Measurements from ENCODE around the gene NOP9.

NOP9 gene

DNA sequence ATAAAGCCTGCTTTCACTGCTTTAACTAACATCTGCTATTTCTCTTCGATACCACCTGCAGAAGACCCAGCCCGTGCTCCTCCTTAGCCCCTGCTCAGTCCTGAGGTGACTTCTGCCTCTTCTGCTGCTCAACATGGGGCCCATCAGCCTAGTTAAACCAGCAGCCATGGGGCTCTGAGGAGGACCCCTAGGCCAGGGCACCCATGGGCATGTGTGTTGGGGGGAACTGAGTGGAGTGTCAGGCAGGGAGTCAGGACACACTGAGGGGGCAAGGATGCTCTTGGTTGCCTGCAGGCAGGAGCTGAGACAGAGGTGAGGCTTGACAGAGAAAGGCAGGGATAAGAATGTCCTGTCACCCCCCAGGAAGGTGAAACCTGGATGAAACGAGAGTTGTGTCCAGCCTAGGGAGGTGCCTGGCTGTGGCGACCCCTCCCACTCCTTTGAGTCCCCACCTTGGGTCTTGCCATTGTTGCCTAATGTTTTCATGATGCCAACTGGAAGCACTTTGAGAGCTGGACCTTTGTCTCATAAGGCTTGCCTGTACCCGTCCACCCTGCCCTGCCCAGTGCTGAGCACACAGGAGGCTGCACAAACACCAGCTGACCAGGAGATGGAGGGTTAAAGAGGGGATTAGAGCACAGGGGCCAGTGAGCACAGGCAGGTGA is 15.7 kb upstream of the NOP9 start:
- TF ChIP-seq CTCF (IDR thresholded peaks at IDR 0.05) (no peak), ZFX (IDR thresholded peaks at IDR 0.05; ENCODE audit: borderline replicate concordance) (no peak)
- no peak overlapping the region for H3K27ac ChIP-seq

GRCh38 chr14:24284501-24285035 is 15.1 kb upstream of the NOP9 start:
- H3K27ac ChIP-seq = no peak overlapping the region
- TF ChIP-seq ZFX (IDR thresholded peaks at IDR 0.05; ENCODE audit: borderline replicate concordance) (no peak), CTCF (IDR thresholded peaks at IDR 0.05) (no peak)

- no peak for TF ChIP-seq ZFX (IDR thresholded peaks at IDR 0.05; ENCODE audit: borderline replicate concordance)
- no peak for TF ChIP-seq CTCF (IDR thresholded peaks at IDR 0.05)
- no peak overlapping the region for H3K27ac ChIP-seq
Observed at GRCh38 chr14:24285351-24285750, 14.3 kb upstream of the NOP9 start.

DNA sequence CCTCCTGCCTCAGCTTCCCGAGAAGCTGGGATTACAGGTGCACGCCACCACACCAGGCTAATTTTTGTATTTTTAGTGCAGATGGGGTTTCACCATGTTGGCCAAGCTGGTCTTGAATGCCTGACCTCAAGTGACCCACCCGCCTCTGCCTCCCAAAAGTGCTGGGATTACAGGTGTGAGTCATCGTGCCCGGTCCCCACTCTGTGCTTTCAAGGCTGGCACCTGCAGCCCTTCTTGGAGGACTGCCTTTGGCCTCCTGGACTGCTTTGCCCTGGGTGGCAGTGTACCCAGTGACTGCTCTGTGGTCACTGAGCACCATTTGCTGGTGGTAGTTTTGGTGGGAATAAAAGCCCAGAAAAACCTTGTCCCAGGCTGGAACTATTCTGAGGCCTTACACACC is 12.7 kb upstream of the NOP9 start:
- H3K27ac ChIP-seq = no peak overlapping the region
- no peak for TF ChIP-seq ZFX (IDR thresholded peaks at IDR 0.05; ENCODE audit: borderline replicate concordance)
- no peak for TF ChIP-seq CTCF (IDR thresholded peaks at IDR 0.05)

DNA sequence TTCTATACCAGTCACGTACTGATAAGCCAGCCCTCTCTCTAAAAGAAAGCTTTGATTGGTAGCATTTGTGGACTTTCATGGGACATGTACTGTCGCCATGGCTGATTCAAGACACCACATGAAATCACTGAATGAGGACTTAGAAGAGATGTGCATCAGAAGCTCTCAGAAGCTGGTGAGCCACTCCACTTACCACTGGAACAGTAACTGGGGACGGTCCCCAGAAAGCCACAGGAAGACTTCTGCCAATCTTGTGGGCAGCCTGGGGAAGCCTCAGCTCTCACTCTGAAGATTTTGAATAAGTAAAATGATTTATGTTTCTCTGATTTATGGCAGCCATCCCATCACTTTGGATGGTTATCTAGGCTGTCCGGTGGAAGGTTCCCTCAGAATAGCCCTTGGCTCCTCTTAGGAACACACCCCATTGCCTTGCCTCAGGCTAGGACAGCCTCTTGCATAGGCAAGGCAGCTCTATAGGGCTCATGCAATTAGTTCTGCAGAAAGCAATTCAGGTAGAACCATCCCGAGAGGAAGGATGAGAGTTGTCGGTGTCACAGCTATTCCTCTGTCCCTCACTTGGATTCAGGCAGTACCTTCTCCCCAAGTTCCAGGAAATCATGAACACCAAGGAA is 9.9 kb upstream of the NOP9 start:
- TF ChIP-seq ZFX (IDR thresholded peaks at IDR 0.05; ENCODE audit: borderline replicate concordance) (no peak), CTCF (IDR thresholded peaks at IDR 0.05) (no peak)
- no peak overlapping the region for H3K27ac ChIP-seq

DNA sequence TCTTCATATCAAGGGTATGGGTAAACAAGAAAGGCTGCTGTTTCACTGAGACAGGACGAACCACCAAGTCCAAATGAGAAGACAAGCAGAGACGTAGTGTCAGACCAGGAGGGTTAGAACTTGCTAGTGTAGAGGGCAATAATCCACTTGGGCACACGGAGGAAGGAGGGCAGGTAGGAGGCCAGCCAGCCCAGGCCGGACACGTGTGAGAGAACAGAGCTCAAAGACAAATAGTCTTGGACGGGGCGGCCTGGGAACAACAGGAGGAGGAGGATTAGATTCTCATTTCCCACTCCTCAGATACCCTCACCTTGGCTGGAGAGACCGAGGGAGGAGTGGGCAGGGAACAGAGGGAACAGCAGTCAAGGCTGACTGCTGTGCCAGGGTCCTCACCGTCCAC is 8.9 kb upstream of the NOP9 start:
- no peak for TF ChIP-seq CTCF (IDR thresholded peaks at IDR 0.05)
- TF ChIP-seq ZFX (IDR thresholded peaks at IDR 0.05; ENCODE audit: borderline replicate concordance) = no peak
- H3K27ac ChIP-seq = no peak overlapping the region

GRCh38 chr14:24291446-24292117 is 8.1 kb upstream of the NOP9 start:
- H3K27ac ChIP-seq = no peak overlapping the region
- TF ChIP-seq ZFX (IDR thresholded peaks at IDR 0.05; ENCODE audit: borderline replicate concordance) = no peak
- TF ChIP-seq CTCF (IDR thresholded peaks at IDR 0.05) = no peak

Measured in 22Rv1 (cell line).